Loucy (cell line): ENCODE data around the gene SYT15B.
"Not testable (repeated sequence)": the region's sequence is repeated elsewhere in the genome, so short reads cannot be mapped to it uniquely, and the experiment has no call there.

Experiments used
- EZH2phosphoT487 ChIP-seq: fragments of 200-600 bp; IDR thresholded peaks from 2 replicates; pipeline ENCODE4 v1.6.1; 2018; ENCODE audit warnings: antibody characterized with exemption, mild to moderate bottlenecking, moderate library complexity, borderline replicate concordance
- TF ChIP-seq, protein P1 (sequence below): fragments of 200-600 bp; sonication (generic); conservative IDR thresholded peaks from 2 replicates; pipeline ENCODE4 v1.5.1; 2014; ENCODE audit warnings: mild to moderate bottlenecking, antibody characterized with exemption, low read length

DNA sequence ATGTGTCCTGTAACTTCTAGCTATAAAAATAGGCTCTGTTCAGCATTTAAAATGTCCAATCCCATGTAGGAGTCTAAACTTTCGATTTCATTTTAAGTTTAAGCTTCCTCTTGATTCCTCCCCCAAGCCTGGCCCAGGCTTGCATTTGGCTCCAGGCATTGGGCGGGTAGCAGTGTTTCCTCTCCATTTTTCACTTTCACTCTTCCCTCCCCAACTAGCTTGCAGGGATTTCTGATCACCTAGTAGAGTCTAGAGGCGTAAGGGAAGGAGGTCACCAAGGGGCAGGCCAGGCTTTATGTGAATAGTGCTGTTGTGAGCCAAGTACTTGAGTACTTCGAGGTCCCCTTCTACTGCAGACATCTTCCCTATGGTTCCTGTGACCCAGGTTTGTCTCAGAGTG is 18.5 kb downstream of the SYT15B start:
- TF ChIP-seq, protein P1, sequence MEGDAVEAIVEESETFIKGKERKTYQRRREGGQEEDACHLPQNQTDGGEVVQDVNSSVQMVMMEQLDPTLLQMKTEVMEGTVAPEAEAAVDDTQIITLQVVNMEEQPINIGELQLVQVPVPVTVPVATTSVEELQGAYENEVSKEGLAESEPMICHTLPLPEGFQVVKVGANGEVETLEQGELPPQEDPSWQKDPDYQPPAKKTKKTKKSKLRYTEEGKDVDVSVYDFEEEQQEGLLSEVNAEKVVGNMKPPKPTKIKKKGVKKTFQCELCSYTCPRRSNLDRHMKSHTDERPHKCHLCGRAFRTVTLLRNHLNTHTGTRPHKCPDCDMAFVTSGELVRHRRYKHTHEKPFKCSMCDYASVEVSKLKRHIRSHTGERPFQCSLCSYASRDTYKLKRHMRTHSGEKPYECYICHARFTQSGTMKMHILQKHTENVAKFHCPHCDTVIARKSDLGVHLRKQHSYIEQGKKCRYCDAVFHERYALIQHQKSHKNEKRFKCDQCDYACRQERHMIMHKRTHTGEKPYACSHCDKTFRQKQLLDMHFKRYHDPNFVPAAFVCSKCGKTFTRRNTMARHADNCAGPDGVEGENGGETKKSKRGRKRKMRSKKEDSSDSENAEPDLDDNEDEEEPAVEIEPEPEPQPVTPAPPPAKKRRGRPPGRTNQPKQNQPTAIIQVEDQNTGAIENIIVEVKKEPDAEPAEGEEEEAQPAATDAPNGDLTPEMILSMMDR = not testable (repeated sequence)
- not testable (repeated sequence) for TF ChIP-seq EZH2phosphoT487
